HEK293 (cell line): ENCODE results near the gene MED16.

Source experiments
- TCF7L2 ChIP-seq: IDR thresholded peaks from 2 replicates; pipeline ENCODE4 v1.6.1; 2011; ENCODE audit warnings: low read depth, mild to moderate bottlenecking, inconsistent platforms, low read length, moderate library complexity, borderline replicate concordance
- ZNF114 ChIP-seq: fragments of 450-650 bp; formaldehyde crosslinking; IDR thresholded peaks from 2 replicates; pipeline ENCODE4 v1.5.0; 2017; ENCODE audit warnings: missing biosample characterization, missing genetic modification characterization
- ZNF549 ChIP-seq: fragments of 450-650 bp; IDR thresholded peaks from 2 replicates; pipeline ENCODE4 v1.5.1; 2018; ENCODE audit warnings: missing biosample characterization, missing genetic modification characterization, mild to moderate bottlenecking, inconsistent platforms, moderate library complexity
- ZNF707 ChIP-seq: fragments of 450-650 bp; formaldehyde crosslinking; IDR thresholded peaks from 2 replicates; pipeline ENCODE4 v1.5.1; 2016; ENCODE audit warnings: missing biosample characterization, missing genetic modification characterization
- ZNF768 ChIP-seq: fragments of 450-650 bp; formaldehyde crosslinking; IDR thresholded peaks from 2 replicates; pipeline ENCODE4 v1.5.1; 2018; ENCODE audit warnings: missing biosample characterization, mild to moderate bottlenecking, missing genetic modification characterization
- TF ChIP-seq, protein P1 (sequence below): fragments of 450-650 bp; formaldehyde crosslinking; IDR thresholded peaks from 2 replicates; pipeline ENCODE4 v1.5.1; 2016; ENCODE audit warnings: missing biosample characterization, missing genetic modification characterization
- TF ChIP-seq, protein P2 (sequence below): sonication (generic); formaldehyde crosslinking; IDR thresholded peaks from 2 replicates; pipeline ENCODE4 v1.8.1; 2022; ENCODE audit warnings: mild to moderate bottlenecking, moderate library complexity, missing genetic modification reagents
- TF ChIP-seq, protein P3 (sequence below): fragments of 450-650 bp; formaldehyde crosslinking; IDR thresholded peaks from 2 replicates; pipeline ENCODE4 v1.5.1; 2016; ENCODE audit warnings: missing biosample characterization, missing genetic modification characterization, low read depth

DNA sequence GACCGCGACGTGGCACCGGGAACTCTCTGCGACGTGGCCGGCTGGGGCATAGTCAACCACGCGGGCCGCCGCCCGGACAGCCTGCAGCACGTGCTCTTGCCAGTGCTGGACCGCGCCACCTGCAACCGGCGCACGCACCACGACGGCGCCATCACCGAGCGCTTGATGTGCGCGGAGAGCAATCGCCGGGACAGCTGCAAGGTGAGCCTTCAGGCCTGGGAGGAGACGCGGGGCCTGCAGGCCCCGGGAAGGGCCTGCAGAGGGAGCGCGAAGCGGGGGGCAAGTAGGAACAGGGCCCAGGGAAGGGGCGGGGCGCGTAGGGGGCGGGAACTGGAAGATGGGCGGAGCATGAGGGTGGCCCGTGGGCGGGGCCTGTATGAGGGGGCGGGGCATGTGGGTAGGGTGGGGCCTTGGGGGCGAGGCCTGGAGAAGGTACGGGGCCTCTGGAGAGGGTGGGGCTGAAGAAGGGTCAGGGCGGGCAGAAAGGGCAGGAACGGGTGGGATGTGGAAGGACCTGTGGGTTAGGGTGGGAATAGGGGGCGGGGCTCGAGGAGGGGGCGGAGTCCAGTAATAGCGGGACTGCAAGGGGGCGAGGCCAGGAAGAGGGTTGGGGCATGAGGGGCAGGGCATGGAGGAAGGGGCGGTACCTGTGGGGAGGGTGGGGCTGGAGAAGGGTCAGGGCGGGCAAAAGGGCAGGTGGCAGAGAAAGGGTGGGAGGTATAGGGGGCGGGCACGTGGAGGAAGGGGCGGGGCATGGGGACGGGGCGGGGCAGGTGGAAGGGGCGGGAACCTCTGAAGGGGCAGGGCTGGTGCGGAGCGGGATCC lies 31.0 kb downstream of the MED16 start:
- TF ChIP-seq TCF7L2 (no peak), ZNF768 (tag by site-specific recombination) (no peak), ZNF114 (tag by site-specific recombination) (no peak), ZNF549 (tag by site-specific recombination) (no peak), ZNF707 (tag by site-specific recombination) (no peak)
- TF ChIP-seq, protein P1, sequence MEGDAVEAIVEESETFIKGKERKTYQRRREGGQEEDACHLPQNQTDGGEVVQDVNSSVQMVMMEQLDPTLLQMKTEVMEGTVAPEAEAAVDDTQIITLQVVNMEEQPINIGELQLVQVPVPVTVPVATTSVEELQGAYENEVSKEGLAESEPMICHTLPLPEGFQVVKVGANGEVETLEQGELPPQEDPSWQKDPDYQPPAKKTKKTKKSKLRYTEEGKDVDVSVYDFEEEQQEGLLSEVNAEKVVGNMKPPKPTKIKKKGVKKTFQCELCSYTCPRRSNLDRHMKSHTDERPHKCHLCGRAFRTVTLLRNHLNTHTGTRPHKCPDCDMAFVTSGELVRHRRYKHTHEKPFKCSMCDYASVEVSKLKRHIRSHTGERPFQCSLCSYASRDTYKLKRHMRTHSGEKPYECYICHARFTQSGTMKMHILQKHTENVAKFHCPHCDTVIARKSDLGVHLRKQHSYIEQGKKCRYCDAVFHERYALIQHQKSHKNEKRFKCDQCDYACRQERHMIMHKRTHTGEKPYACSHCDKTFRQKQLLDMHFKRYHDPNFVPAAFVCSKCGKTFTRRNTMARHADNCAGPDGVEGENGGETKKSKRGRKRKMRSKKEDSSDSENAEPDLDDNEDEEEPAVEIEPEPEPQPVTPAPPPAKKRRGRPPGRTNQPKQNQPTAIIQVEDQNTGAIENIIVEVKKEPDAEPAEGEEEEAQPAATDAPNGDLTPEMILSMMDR = no peak
- TF ChIP-seq, protein P2, sequence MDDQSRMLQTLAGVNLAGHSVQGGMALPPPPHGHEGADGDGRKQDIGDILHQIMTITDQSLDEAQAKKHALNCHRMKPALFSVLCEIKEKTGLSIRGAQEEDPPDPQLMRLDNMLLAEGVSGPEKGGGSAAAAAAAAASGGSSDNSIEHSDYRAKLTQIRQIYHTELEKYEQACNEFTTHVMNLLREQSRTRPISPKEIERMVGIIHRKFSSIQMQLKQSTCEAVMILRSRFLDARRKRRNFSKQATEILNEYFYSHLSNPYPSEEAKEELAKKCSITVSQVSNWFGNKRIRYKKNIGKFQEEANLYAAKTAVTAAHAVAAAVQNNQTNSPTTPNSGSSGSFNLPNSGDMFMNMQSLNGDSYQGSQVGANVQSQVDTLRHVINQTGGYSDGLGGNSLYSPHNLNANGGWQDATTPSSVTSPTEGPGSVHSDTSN = no peak
- TF ChIP-seq, protein P3, sequence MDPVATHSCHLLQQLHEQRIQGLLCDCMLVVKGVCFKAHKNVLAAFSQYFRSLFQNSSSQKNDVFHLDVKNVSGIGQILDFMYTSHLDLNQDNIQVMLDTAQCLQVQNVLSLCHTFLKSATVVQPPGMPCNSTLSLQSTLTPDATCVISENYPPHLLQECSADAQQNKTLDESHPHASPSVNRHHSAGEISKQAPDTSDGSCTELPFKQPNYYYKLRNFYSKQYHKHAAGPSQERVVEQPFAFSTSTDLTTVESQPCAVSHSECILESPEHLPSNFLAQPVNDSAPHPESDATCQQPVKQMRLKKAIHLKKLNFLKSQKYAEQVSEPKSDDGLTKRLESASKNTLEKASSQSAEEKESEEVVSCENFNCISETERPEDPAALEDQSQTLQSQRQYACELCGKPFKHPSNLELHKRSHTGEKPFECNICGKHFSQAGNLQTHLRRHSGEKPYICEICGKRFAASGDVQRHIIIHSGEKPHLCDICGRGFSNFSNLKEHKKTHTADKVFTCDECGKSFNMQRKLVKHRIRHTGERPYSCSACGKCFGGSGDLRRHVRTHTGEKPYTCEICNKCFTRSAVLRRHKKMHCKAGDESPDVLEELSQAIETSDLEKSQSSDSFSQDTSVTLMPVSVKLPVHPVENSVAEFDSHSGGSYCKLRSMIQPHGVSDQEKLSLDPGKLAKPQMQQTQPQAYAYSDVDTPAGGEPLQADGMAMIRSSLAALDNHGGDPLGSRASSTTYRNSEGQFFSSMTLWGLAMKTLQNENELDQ = no peak
